Medulla oblongata (tissue), 1 donor: ENCODE results near the gene CLEC4C.

Experiments used
- DNase-seq: peaks from one replicate; pipeline ENCODE4 v3.0.0-alpha.2; 2015; ENCODE audit errors: extremely low spot score

The CLEC4C gene

DNA sequence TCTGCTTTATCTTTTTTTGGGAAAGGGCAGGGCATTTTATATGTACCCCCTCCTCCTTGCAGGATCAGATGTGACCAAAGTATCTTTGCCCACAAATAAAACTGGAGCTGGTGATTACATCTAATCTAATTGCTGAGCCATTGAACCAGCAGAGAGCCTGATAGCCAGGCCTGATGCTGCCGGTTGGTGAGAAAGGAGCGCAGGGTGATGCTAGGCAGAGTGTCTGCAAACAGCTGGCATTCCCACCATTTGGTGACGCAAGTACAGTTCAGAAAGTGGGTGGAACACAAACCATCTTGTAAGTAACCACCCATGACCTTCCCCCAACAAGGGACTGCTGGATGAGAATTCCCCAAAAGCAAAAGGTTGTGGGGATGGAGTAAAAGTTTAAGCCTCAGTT is 23.2 kb downstream of the CLEC4C start:
- no peak for DNase-seq

DNA sequence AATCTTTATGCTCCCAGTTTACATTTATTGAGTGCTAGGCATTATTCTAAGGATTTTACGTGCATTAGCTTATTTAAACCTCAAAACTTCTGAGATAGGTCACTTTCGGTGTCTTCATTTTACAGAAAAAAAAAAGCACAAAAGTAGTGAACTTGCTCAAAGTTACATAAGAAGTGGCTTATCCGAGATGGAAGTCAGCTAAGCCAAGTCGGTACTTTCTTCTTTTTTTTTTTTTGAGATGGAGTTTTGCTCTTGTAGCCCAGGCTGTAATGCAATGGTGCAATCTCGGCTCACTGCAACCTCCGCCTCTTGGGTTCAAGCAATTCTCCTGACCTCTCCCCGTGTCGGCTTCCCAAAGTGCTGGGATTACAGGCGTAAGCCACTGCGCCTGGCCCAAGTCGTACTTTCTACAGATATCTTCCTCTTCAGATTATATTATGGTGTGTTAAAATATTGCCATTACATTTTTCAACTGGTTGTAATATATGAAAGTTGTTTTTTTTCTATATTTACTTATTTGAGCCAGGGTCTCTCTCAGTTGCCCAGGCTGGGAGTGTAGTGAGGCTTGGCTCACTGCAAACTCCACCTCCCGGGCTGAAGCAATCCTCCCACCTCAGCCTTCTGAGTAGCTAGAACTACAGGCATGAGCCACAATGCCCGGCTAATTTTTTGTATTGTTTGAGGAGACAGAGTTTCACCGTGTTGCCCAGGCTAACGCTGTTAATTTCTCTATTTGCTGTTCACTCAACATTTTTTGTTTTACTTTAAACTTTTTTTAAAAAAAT is 27.0 kb downstream of the CLEC4C start:
- DNase-seq: no peak

DNA sequence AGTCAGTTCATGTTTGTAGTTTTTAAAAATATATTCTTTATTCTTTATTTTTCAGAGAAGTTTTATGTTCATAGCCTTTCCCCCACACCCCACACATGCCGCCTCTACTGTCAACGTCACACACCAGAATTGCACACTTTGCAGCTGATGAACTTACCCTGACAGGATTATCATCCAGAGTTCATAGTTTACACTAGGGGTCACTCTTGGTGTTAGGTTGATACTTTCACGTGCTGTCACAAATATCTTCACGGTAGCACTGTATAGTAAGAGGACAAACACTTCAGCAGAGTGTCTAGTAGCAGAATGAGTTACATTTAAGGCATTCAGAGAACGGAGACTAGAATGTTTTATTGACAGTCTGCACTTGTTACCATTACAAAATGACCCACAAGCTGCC is 30.8 kb downstream of the CLEC4C start:
- DNase-seq: peak; percentile 9

DNA sequence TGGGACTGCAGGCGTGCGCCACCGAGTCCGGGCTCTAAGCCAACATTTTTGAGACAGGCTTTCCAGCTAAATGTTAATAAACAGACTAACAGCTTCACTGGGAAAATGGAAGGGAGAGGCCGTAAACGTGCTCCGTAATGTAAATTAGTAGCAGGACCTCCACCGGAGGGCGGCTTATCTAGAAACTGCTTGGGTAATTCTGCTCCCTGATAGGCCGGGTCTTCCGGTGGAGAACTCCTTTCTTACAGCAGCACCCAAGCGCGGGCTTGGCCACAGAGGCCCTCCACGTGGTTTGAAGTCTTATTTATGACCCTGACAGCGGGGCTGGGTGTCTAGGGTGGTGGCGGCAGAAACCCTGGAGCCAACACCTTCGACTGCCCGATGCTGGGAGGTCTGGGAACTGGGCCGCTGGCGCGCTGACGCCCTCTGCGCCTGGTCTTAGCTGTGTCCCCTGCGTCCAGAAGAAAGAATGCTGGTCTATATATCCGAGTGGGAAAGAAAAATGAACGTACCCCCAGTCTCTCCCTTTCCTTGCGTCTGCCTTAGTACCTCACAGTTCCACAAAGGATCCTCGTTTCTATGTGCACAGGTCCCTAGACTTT is 34.2 kb downstream of the CLEC4C start:
- DNase-seq: no peak

DNA sequence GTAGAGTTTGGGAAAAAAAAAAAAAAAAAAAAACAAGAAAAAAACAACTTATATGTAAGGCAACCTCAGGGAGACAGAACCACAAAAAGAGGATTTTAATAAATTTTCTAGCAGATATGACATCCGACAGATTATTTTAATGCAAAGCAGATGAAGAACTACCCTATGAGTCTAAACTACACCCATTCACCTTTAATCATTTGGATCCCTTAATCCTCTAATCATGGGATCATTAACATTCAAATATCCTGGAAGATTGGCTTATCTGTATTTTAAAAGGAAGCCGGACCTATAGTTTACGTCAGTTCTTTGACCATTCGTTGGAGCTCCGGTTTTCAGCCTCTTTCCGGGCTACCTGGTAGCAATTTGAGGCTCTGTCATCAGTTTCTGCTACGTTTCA is 36.0 kb downstream of the CLEC4C start, which contains the start of gene DPPA3:
Gene DPPA3, plus strand, starts transcription at position 301 of the 400 bp plus-strand sequence. CDS start 138 bp downstream, outside the sequence.
- DNase-seq: no peak

DNA sequence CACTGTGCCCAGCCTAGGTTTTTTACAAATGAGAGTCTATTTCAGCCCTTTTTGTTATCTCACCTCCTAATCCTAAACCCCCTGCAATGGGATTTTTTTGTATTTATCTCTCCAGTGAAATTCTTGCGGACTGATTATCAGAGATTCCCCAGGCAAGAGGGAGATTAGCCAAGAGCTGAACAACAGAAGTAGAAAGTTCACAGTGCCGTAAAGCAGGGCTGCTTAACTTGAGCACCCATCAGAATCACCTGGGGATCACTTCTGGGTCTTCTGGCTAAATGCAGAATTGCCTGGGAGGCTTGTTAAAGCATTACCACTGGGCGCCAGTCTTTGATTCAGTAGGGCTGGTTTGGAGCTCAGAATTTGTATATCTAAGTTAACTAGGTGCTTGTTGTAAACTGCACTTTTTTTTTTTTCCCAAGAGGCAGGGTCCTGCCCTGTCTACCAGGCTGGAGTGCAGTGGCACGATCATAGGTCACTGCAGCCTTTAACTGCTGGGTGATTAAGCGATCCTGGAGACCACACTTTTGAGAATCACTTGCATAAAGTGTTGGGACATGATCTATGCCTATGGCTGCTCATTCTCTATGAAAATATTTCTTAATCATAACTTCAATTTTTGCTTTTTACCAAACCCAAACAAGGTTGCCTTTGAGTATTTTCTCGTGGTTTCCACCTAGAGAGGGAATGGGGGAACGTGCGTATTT is 37.1 kb downstream of the CLEC4C start:
- no peak for DNase-seq

DNA sequence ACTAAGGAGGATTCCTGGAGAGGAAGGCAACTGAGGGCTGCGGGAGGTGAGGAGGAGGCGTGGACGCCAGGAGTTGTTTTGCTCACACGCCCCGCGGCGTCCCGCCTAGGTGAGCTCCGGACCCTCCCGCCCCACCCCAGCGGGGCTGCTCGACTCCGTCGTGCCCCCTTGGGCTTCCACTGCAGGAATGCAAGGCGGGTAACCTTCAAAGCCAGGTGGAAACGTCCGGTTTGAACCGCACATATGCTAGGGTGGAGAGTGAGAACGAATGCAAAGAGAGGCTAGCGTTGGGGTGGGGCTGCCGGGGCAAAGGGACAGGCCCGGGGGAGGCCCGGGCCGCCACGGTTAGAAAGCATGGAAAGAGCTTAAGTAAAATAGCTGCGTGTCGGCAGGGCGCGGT is 41.3 kb downstream of the CLEC4C start:
- no peak for DNase-seq

DNA sequence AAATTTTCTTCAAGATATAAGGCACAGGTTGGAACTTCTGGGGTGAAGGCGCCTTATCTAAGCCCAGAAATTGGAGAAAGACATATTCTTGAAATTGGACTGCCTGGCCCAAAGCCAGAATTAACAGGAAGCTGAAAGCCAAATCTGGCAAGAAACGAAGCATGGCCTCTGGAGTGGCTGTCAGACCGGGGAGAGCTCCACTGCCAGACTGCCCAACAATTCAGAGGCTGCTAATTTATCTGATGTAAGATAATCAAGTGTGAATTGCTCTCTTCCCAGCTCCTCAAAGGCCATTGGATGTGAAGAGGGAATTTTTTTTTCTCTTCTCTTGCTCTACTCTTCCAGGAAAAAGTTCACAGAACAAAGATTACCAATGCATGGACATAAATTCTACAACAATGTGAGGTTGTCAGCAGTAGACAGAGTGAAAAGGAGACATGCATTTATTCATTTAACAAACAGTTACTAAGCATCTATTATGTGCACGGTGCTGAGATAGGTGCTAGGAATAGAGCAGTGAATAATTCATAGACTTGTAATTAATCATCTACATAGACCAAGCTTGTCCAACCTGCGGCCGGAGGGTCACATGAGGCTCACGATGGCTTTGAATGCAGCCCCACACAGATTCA is 51.5 kb downstream of the CLEC4C start, which contains the start of gene GDF3:
Gene GDF3, minus strand, starts transcription at position 210 of the 632 bp plus-strand sequence. Its CDS starts 47 bp downstream, at position 163.
- DNase-seq: peak; percentile 11

DNA sequence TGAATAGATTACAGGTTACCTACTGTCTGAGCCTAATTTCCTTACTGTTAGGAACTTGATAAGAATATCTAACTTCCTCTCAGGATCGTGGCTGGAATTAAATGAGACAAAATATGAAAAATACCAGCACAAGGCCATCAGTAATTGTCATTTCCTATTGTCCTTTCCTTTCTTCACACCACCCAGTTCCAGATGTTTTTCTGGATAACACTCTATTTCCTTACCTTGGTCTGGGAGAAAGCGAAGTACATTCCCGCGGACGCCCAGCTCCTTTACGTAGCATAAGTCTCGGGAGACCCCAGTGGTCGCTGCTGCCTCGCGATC is 52.0 kb downstream of the CLEC4C start:
- DNase-seq: no peak

DNA sequence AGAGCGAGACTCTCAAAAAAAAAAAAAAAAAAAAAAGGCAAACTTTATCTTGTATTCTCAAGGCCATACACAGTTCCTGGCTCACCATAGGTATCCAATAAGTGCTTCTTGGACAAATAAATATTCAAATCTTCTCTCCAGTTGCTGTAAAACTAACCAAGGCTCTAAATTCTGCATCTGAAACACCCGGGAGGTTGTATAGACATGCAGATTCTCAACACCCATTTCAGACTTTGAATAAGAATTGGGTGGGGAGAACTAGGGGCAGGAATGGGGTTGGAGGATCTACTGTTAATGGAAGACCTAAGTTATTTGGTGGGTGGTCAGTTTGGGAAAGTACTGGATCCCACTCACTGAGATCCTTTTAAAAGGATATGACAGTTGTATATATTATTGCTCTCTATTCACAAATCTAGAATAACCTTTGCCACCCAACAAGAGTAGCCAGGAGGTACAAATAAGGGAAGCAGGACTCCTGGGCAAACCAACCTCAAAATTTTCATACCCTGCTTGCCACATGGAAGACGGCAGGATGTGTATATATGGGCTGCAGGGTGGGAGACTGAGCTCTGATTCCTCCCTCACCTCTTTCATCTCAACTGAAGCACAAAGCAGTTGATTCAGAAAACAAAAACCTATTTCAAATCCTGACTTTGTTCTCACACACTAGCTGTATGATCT is 52.5 kb downstream of the CLEC4C start:
- DNase-seq: no peak

DNA sequence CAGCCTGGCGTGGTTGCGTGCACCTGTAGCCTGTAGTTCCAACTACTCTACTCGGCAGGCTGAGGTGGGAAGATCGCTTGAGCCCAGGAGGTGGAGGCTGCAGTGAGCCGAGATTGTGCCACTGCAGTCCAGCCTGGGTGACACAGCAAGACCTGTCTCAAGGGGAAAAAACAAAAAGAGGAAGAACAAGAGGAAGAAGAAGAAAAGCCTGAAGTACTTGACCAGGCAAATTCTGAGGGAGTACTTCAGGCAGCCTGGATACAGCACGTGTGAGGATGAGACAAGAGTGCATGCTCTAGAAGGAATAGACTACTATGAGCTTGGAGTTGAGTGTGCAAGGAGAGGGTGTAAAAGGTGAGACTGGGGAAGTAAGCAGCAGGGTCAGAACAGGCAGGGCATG is 53.4 kb downstream of the CLEC4C start:
- no peak for DNase-seq

DNA sequence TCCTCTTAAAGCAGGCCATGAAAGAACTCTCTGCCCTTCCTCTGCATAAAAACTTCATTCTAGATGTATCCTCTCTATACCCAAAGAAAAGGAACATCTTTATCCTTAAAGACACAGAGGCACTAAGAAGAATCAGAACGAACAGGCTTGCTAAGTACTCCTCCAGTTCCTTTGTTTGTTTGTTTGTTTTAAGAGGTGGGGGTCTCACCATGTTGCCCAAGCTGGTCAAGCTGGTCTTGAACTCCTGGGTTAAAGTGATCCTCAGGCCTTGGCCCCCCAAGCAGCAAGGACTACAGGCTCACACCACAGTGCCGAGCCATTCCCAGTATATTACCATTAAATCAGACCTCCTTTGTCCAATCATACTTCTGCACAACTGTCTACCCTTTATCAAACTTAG is 65.6 kb downstream of the CLEC4C start:
- DNase-seq: no peak
